NT2/D1 (cell line): ENCODE results near the gene PDE6B.

ENCODE experiments used
- SUZ12 ChIP-seq: IDR thresholded peaks from 2 replicates; pipeline ENCODE4 v1.6.1; 2011; ENCODE audit not compliant: insufficient read length, insufficient read depth; ENCODE audit errors: extremely low read depth
- YY1 ChIP-seq: IDR thresholded peaks from 2 replicates; pipeline ENCODE4 v1.6.1; 2011; ENCODE audit not compliant: insufficient read length, insufficient read depth
- ZNF274 ChIP-seq: IDR thresholded peaks from 2 replicates; pipeline ENCODE4 v1.6.1; 2011; ENCODE audit warnings: mild to moderate bottlenecking, low read depth, low read length

DNA sequence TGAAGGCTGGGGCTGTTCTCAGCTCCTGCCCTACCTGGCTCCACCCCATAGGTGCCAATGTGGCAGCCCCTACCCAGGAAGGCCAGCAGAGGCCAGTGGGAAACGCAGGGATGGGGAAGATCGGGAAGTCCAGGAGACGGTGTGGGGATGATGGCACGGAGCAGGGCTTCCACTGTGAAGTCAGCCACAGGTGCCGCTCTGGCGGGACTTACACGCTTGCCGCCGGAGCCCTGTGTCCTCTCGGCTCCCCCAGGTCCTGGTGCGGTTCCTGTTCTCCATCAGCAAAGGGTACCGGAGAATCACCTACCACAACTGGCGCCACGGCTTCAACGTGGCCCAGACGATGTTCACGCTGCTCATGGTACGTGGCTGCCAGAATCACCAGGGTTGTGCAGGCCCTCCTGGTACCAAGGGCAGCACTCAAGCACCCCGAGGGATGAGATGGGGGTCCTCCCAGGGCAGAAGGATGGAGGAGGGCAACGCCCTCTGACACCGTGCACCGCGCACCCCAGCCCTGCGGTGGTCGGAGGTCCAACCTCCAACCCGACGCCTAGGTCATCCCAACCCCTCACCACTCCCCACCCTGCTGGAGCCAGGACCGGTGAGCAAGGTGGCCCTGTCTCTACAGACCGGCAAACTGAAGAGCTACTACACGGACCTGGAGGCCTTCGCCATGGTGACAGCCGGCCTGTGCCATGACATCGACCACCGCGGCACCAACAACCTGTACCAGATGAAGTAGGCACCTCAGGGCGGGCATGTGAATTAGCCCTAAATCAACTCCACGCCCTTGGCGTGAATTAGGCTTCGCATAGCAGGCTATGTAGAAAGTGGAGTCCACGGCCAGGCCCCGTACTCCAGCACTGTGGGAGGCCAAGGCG, 36.7 kb downstream of the PDE6B start:
- TF ChIP-seq YY1 (no peak), ZNF274 (no peak), SUZ12 (no peak)
